Fibroblast of lung (primary cell): ENCODE measurements around the gene SLC25A6.

Experiments
- CTCF ChIP-seq, 2 donors: IDR thresholded peaks in 1 of 2; conservative IDR thresholded peaks in 1 of 2; 1 replicate in 1 of 2; 2 replicates in 1 of 2; pipeline ENCODE4 v1.5.1; 2011 to 2012; ENCODE audit warnings: low read length in 2 of 2, control low read depth in 1 of 2, inconsistent platforms in 1 of 2, low read depth in 1 of 2, mild to moderate bottlenecking in 1 of 2
- EZH2 ChIP-seq: IDR thresholded peaks from 2 replicates; pipeline ENCODE4 v1.5.1; 2012; ENCODE audit warnings: low read length, control low read depth, mild to moderate bottlenecking; ENCODE audit errors: missing control alignments

GRCh38 chrX:1336331-1336943, 55.5 kb downstream of the SLC25A6 start, which contains the start of gene IL3RA:
- no peak for TF ChIP-seq CTCF (conservative IDR thresholded peaks at IDR 0.05 in 1 of 2, IDR thresholded peaks at IDR 0.05 in 1 of 2; ENCODE audit: low read depth in 1 of 2, low read length in 2 of 2)
- TF ChIP-seq EZH2: no peak
